Activated T-cell treated with anti-CD3 and anti-CD28 coated beads, Interleukin-2, amount 50 U/mL, for 24 hours (primary cell): Measurements from ENCODE around the gene ALPI.
"Not testable (repeated sequence)": the region's sequence is repeated elsewhere in the genome, so short reads cannot be mapped to it uniquely, and the experiment has no call there.

Experiments
- DNase-seq: peaks from one replicate; pipeline ENCODE4 v3.0.0-alpha.2; 2020
- H3K27ac Mint-ChIP-seq: 2 replicates; pipeline ENCODE4 v1.8.0; 2020; ENCODE audit warnings: mild to moderate bottlenecking, mixed read lengths
- H3K27me3 Mint-ChIP-seq: 2 replicates; pipeline ENCODE4 v1.8.0; 2020; ENCODE audit warnings: mixed read lengths
- H3K36me3 Mint-ChIP-seq: 2 replicates; pipeline ENCODE4 v1.8.0; 2020; ENCODE audit warnings: low read depth, mixed read lengths
- H3K4me1 Mint-ChIP-seq: 2 replicates; pipeline ENCODE4 v1.8.0; 2020; ENCODE audit warnings: low read depth, mixed read lengths
- H3K4me3 Mint-ChIP-seq: 2 replicates; pipeline ENCODE4 v1.8.0; 2020; ENCODE audit warnings: mild to moderate bottlenecking, moderate library complexity, mixed read lengths
- H3K9me3 Mint-ChIP-seq: 2 replicates; pipeline ENCODE4 v1.8.0; 2020; ENCODE audit warnings: mixed read lengths

ALPI gene

GRCh38 chr2:232455426-232456255 lies at the start of gene ALPI:
ALPI (plus strand) TSS chr2:232456153; CDS start chr2:232456200, 47 bp downstream.
- H3K36me3 Mint-ChIP-seq: no peaks in the 10 kb centered on the region
- H3K27ac Mint-ChIP-seq: no peak within 1 kb of the TSS
- no peak within 1 kb of the TSS for H3K4me3 Mint-ChIP-seq
- H3K4me1 Mint-ChIP-seq: no peaks in the 10 kb centered on the region
- H3K27me3 Mint-ChIP-seq: peaks cover 31% of the 10 kb centered on the region
- no peak for DNase-seq
- H3K9me3 Mint-ChIP-seq: no peaks in the 10 kb centered on the region

- no peak for DNase-seq
- Mint-ChIP-seq H3K36me3 (no peaks in the 10 kb centered on the region), H3K27ac (no peak within 1 kb of the TSS), H3K9me3 (no peaks in the 10 kb centered on the region), H3K27me3 (peaks cover 17% of the 10 kb centered on the region), H3K4me3 (no peak within 1 kb of the TSS), H3K4me1 (no peaks in the 10 kb centered on the region)
Measured at GRCh38 chr2:232406556-232407310, 49.2 kb upstream of the ALPI start, which contains the start of gene ALPG. ALPG (plus strand) TSS chr2:232406844; CDS start chr2:232406895, 51 bp downstream.

- DNase-seq, H3K4me3 Mint-ChIP-seq, H3K36me3 Mint-ChIP-seq, H3K27ac Mint-ChIP-seq, H3K4me1 Mint-ChIP-seq, H3K9me3 Mint-ChIP-seq: not testable (repeated sequence)
- H3K27me3 Mint-ChIP-seq: peaks cover 17% of the 10 kb centered on the region
Measured at GRCh38 chr2:232407428-232408150, 48.4 kb upstream of the ALPI start.

DNA sequence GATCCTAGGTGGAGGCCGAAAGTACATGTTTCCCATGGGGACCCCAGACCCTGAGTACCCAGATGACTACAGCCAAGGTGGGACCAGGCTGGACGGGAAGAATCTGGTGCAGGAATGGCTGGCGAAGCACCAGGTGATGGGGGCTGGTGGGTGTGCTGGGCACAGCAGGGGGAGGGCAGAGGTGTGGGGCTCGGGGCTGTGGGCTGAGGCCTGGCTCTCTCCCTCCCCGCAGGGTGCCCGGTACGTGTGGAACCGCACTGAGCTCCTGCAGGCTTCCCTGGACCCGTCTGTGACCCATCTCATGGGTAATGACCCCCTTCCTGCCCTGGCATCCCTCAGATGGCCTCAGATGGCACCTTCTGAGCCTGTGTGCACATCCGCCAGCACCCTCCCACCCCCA lies 47.7 kb upstream of the ALPI start:
- DNase-seq, H3K36me3 Mint-ChIP-seq, H3K4me3 Mint-ChIP-seq, H3K9me3 Mint-ChIP-seq, H3K27ac Mint-ChIP-seq: not testable (repeated sequence)
- peaks cover 10% of the 10 kb centered on the region for H3K4me1 Mint-ChIP-seq
- peaks cover 19% of the 10 kb centered on the region for H3K27me3 Mint-ChIP-seq

- not testable (repeated sequence) for H3K9me3 Mint-ChIP-seq
Measured at GRCh38 chr2:232409617-232410016, 46.3 kb upstream of the ALPI start.

GRCh38 chr2:232410238-232410900 lies 45.6 kb upstream of the ALPI start:
- H3K4me3 Mint-ChIP-seq: no peak overlapping the region
- no peak for DNase-seq
- peaks cover 35% of the 10 kb centered on the region for H3K27me3 Mint-ChIP-seq
- H3K4me1 Mint-ChIP-seq: peaks cover 14% of the 10 kb centered on the region
- H3K27ac Mint-ChIP-seq: no peak overlapping the region
- H3K9me3 Mint-ChIP-seq: no peaks in the 10 kb centered on the region
- H3K36me3 Mint-ChIP-seq: no peaks in the 10 kb centered on the region

More at GRCh38 chr2:232409617-232410016, 46.3 kb upstream of the ALPI start:
- H3K27me3 Mint-ChIP-seq: peaks cover 29% of the 10 kb centered on the region
- not testable (repeated sequence) for H3K36me3 Mint-ChIP-seq, H3K27ac Mint-ChIP-seq, DNase-seq, H3K4me3 Mint-ChIP-seq
- peaks cover 14% of the 10 kb centered on the region for H3K4me1 Mint-ChIP-seq

DNA sequence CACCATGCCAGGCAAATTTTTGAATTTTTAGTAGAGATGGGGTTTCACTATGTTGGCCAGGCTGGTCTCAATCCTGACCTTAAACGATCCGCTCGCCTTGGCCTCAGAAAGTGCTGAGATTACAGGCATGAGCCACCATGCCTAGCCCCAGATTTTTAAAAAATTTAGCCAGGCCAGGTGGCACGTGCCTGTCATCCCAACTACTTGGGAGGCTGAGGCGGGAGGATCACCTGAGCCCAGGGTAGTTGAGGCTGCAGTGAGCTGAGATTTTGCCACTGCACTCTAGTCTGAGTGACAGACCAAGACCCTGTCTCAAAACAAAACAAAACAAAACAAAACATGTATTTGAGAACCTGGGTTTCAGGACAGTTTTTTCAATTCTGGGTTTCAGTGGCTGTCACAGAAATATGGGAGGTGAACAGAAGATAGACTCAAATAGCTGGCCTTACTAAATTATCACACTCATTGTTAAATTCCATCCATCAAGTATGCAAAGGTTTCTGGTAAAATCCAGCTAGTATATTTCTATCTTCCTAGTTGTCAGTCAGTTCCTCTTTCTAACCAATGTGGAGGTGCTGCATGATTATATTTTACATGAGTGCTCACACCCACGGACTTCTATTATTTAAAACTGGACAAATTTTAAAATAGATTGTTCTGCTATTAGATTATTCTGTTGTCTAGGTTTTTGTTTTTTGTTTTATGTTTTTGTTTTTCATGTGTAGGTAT lies 43.9 kb upstream of the ALPI start:
- H3K4me1 Mint-ChIP-seq: peaks cover 14% of the 10 kb centered on the region
- peaks cover 49% of the 10 kb centered on the region for H3K27me3 Mint-ChIP-seq
- H3K4me3 Mint-ChIP-seq: no peak overlapping the region
- DNase-seq: no peak
- H3K9me3 Mint-ChIP-seq: no peaks in the 10 kb centered on the region
- H3K27ac Mint-ChIP-seq: no peak overlapping the region
- H3K36me3 Mint-ChIP-seq: no peaks in the 10 kb centered on the region

- H3K9me3 Mint-ChIP-seq: no peaks in the 10 kb centered on the region
Measured at GRCh38 chr2:232412986-232413385, 43.0 kb upstream of the ALPI start.

GRCh38 chr2:232415138-232415690 lies 40.7 kb upstream of the ALPI start:
- Mint-ChIP-seq H3K27ac (no peak overlapping the region), H3K4me3 (no peak overlapping the region), H3K9me3 (no peaks in the 10 kb centered on the region), H3K4me1 (peaks cover 26% of the 10 kb centered on the region), H3K36me3 (no peaks in the 10 kb centered on the region), H3K27me3 (peaks cover 71% of the 10 kb centered on the region)
- DNase-seq: no peak

More at GRCh38 chr2:232412986-232413385, 43.0 kb upstream of the ALPI start:
- H3K4me3 Mint-ChIP-seq: no peak overlapping the region
- no peaks in the 10 kb centered on the region for H3K36me3 Mint-ChIP-seq
- peaks cover 14% of the 10 kb centered on the region for H3K4me1 Mint-ChIP-seq
- no peak for DNase-seq
- H3K27ac Mint-ChIP-seq: no peak overlapping the region
- H3K27me3 Mint-ChIP-seq: peaks cover 55% of the 10 kb centered on the region

DNA sequence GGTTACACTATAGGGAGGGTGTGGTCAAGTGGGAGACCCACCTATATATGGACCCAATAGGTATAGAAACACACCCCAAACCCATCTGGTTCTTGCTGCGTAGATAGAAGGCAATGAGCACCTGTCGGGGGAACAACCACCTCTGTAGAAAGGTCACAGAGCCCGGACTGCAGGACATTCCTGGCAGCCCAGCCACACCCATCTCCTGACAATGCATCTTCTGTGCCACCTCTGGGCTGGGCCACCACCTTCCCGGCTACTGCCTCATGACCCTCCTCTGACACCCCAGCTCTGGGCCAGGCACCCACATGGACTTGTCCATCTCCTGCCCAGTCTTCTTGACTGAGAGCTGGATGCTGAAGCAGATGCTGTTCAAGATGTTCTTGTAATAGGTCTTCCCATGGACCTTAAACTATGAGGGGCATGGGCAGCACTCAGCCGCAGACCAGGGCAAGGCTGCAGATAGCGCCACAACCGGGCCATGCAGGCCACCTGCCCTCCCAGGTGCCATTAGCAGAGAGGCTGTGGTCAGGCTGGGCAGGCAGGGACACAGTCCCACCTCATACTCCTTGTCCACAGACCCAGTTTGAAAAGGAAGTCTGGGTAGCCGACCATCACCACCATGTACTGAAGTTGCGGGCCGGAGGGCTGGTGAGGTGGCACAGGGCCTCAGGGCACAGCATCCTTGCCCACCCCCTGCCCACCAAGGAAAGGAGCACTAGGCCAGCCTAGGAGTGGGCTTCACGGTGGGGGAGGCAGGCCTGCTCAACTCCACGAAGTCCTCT lies 40.0 kb upstream of the ALPI start:
- H3K9me3 Mint-ChIP-seq: no peaks in the 10 kb centered on the region
- H3K36me3 Mint-ChIP-seq: no peaks in the 10 kb centered on the region
- no peak overlapping the region for H3K27ac Mint-ChIP-seq
- DNase-seq: no peak
- peaks cover 69% of the 10 kb centered on the region for H3K27me3 Mint-ChIP-seq
- no peak overlapping the region for H3K4me3 Mint-ChIP-seq
- H3K4me1 Mint-ChIP-seq: peaks cover 30% of the 10 kb centered on the region

DNA sequence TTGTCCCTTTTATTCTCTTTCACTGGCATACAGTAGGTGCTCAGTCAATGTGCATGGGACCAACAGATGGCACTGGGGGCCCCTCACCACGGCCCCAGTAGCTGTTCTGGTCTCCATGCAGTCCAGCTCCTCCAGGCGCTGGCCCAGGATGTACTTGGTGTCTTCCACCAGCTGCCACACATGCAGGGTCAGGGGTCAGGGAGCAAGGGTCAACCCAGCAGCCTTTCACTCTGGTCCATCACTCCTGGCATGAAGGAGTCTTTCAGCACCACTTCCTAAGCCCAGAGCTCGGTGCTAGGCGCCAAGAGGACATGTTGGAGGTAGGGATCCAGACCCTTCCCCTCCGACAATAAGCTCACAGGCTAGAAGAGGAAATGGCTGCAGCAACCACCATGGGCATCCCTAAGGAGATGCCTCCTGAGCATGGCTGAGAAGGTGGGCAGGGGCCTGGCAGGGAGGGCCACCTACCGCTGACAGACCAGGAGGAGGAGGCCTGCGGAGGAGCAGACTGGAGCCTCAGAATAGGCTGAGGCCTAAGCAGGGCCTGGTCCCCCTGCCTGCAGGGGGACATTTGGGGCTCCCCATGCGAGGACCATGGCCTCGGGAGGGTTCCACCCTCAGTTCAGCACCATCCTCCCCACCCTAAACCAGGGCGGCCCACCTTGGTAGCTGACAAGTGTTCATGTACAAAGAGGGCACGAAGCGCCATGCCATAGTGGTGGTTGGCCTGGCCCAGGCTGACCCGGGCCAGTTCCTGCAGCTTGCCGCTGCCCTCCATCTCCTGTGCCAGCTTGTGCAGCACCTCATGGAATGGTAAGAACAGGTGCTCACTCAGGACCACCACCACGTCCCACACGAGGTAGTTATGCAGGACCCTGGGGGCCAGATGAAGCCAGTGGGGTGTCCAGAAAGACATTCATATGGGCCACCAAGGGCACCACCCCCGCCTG lies 39.2 kb upstream of the ALPI start:
- Mint-ChIP-seq H3K36me3 (no peaks in the 10 kb centered on the region), H3K27me3 (peaks cover 71% of the 10 kb centered on the region), H3K4me3 (no peak overlapping the region), H3K9me3 (no peaks in the 10 kb centered on the region), H3K27ac (no peak overlapping the region), H3K4me1 (peaks cover 30% of the 10 kb centered on the region)
- no peak for DNase-seq

- Mint-ChIP-seq H3K27ac (no peak overlapping the region), H3K27me3 (peaks cover 77% of the 10 kb centered on the region), H3K4me3 (no peak overlapping the region), H3K9me3 (peaks cover under 1% of the 10 kb centered on the region), H3K4me1 (peaks cover 28% of the 10 kb centered on the region), H3K36me3 (no peaks in the 10 kb centered on the region)
- DNase-seq: no peak
Measured at GRCh38 chr2:232417489-232417888, 38.5 kb upstream of the ALPI start.
